NCI-H1417 (cell line): ENCODE results near the gene BAZ1A.
"Not testable (repeated sequence)": the region's sequence is repeated elsewhere in the genome, so short reads cannot be mapped to it uniquely, and the experiment has no call there.

Experiments used
- DNase-seq, 3 experiments: peaks; one replicate each; lab custom pipeline; 2025; lab: John Stamatoyannopoulos, UW

BAZ1A gene

DNA sequence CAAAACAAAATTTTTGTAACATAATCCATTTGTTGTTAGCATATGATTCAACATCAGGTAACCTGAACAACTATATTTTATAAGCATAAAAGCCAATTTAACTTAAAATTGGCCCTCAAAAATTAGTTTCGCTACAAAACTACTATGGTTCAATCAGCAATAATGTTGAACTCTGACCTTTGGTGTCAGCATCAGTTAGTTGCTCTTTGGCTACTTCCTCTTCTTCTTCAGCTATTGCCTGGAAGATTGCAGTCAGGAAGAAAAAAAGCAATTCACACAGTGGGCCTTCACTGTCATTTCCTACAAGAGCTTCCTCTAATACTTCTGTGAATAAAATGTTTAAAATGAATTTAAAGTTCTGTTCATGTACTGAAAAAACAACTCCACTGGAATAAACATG lies 82.6 kb downstream of the BAZ1A start:
- no peak for DNase-seq

DNA sequence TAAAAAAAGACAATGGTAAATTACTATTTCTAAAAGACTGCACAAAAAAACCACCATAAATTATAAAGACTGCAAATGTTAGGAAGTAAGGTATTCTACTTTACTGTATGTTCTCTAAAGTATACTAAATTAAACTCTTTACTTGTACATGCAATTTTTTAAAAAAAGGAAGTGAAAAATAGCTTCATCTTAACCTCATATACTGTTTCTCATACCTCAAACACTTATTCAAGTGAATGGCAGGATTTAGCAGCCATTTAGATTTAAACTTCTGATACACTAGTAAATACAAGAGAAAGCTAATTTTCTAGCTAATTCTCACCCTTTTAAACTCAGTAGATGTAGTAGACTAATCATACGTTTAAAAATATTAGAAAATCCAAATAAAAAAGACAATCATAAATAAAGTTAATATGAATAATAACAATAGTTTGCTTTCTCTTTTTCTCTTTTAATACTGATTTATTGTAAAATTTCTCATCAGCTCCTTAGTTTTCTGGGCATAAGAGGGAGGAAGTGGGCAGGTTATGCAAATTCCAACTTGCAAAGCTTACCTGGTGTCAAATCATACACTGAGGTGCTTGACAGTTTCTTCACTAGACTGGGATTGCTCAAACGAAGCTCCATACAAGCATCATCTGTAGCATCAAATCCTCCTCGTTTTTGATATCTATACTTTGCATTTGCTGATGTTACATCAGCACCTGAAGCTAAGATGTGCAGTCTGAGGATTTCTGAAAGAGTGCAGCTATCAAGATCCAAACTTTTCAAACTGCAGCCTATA lies 89.7 kb downstream of the BAZ1A start:
- no peak for DNase-seq

DNA sequence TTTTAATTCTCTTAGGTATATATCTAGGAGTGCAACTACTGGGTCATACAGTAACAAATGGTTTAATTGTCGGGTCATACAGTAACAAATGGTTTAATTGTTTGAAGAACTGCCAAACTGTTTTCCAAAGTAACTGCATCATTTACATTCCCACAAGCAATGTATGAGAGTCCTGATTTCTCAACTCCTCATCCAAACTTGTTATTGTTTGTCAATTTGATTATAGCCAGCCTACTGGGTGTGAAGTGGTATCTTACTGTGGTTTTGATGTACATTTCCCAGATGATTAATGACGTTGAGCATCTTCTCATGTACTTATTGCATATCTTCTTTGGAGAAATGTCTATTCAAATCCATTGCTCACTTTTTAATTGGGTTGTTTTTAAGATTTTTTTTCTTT lies 93.1 kb downstream of the BAZ1A start:
- DNase-seq, result no peak

DNA sequence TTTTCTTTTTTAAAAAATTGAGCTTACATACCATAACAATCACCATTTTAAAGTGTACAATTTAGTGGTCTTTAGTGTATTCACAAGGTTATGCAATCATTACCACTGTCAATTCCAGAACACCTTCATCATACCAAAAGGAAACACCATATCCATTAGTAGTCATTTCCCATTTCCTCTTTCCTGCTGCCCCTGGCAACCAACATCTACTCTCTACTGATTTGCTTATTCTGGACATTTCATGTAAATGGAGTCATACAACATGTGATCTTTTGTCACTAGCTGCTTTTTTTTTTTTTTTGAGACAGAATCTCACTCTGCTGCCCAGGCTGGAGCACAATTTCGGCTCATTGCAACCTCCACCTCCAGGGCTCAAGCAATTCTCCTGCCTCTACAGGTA lies 93.9 kb downstream of the BAZ1A start:
- DNase-seq, result no peak

DNA sequence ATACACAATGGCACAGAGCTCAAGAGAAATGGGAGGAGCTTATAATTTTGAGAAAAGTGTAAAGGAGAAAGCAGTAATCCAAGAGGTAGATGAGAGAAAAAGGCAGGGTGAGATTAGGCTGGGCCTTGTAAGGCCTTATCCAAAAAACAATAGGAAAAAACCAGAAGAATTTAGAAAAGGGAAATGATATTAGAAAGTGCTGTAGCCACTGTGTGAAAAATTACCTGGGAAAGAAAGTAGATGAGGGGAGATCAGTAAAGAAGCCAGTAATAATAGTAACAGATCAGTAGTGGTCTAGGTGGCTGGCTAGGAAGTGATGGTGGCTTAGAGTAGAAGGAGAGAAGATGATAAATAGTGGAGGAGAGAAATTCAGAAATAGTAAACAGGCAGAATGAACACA lies 94.5 kb downstream of the BAZ1A start:
- no peak for DNase-seq

DNA sequence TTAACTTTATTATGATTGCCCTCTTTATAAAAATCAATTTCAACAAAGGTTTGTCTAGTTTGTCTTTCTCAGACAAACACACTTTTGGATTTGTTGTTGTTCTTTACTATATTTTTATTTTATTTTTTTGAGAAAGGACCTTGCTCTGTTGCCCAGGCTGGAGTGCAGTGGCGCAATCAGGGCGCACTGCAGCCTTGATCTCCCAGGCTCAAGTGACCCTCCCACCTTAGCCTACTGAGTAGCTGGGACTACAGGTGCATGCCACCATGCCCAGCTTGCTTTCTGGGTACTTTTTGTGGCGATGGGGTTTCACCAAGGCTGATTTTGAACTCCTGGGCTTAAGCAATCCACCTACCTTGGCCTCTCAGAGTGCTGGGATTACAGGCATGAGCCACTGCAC lies 96.4 kb downstream of the BAZ1A start:
- no peak for DNase-seq

DNA sequence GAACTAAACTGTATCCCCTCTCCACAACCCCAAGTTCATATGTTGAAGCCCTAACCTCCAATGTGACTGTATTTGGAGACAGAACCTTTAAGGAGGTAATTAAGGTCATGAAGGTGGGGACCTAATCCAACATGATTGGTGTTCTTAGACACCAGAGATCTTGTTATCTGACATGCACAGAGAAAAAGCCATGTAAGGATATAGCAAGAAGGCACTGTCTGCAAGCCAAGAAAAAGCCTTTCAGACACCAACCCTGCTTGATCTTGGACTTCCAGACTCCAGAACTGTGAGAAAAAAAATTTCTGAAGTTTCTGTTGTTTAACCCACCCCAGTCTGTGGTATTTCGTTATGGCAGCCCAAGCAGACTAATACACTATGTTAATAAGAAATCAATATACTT lies 98.5 kb downstream of the BAZ1A start:
- DNase-seq, result no peak

DNA sequence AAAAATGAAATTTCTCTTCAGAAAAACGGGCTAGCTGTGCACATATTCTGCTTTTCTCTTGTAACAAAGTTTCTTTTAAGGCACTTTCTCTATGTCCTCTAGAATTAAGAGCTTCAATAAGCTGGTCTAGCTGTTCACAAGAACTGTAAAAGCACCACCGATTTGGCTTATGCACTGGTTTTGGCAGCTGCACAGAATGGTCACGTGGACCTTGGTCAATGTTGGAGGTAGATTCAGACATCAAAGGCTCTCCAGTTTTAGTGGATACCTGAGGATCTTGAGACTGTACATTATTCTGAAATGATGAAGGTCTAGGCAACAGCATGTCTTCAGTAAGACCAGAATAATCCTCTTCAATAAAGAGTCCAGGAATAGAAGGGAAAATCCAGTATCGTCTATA lies 99.2 kb downstream of the BAZ1A start:
- no peak for DNase-seq

DNA sequence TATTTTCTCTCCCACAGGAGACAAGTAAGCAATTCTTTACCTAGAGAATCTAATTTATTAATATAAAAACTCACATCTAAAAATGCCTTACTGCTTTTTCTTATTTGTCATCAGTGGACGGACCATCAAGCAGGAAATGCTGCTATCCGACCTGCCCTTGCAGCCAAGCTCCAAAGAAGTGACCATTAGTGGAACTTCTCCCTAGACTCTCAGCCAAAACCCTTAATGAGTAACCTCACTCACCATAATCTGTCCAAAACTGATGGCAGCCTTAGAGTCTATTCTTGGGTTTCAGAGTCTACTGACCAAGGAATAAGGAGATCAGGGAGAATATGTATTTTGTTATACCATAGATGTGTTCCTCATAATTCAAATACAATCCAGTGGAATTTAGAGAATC lies 99.8 kb downstream of the BAZ1A start:
- no peak for DNase-seq

DNA sequence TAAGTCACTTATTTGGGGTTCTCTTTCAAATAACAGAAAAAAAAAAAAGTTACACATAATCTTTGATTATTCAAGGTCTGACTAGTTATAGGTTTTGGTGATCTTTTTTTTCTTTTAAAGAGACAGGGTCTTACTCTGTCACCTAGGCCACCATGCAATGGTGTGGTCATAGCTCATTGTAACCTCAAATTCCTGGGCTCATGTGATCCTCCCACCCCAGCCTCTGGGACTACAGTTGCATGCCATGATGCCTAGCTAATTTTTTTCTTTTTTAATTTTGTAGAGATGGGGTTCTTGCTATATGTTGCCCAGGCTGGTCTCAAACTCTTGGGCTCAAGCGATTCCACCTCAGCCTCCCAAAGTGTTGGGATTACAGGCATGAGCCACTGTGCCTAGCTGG lies 104.3 kb downstream of the BAZ1A start:
- no peak for DNase-seq

DNA sequence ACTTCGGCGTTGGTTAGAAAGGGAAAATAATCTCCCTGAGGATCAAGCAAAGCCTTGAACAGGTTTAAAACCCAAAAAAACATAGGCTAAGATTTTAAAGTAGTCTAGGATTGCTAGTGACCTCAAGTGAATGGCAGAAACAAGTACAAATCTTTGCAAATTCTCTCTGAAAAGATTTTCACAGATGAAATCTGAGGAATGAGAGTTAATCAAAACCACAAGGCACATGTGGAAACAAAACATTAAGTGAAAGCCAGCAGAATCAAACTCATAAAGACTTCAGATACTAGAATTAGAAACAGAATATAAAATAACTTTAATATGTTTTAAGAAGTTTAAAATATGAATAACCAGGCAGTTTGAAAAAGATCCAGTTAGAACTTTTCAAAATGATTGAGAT lies 108.6 kb downstream of the BAZ1A start:
- no peak for DNase-seq

DNA sequence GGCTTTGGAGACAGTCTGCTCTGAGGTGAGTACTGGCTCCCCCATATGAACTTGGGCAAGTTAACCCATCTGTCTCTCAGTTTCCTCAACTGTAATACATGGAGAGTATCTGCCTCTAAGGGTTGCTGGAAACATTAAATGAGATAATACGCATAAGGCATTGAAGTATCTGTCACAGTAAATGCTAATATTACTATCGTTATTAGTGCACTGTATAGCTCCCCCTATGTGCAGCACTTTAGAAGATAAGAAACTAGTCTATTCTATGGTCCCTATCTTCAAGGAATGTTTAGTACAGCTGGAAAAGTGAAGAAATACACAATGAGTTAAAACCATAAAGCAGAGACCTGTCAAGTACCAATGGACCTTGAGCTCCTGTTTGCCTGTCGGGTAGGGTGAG lies 109.1 kb downstream of the BAZ1A start:
- DNase-seq, result no peak

DNA sequence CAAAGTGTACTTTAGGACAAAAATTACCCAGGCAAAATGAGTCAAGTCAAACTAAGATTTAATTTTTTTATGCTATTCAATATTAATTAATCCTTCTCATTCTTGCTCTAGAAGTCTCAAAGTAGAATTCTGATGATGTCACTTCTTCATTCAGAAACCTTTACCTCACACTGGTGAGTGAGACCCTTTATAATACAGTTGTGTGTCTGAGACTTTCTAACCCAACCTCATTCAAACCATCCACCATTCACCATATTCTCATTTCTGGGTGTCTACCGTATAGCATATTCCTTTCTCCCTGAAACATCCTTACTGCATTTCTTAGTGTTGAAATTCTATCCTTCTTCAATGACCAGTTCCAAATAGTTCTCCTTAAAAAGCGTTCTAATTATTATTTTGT lies 119.9 kb downstream of the BAZ1A start:
- no peak for DNase-seq

DNA sequence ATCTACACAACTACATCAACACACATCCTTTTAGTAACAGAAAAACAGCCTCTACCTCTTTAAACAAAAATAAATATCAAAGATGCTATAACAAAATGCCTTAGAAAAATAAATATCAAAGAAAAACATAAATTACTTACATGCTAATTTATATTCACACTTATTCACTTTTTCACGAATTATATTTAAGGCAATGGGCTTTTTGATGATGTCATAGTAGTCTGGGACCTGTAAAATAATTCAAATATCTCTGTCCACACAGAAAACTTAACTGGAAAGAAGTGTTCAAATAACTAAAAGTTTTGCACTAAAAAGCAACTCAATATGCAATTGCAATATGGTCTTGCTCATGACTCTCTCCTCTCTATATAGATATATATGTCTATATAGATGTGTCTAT lies 120.5 kb downstream of the BAZ1A start:
- DNase-seq, result no peak

DNA sequence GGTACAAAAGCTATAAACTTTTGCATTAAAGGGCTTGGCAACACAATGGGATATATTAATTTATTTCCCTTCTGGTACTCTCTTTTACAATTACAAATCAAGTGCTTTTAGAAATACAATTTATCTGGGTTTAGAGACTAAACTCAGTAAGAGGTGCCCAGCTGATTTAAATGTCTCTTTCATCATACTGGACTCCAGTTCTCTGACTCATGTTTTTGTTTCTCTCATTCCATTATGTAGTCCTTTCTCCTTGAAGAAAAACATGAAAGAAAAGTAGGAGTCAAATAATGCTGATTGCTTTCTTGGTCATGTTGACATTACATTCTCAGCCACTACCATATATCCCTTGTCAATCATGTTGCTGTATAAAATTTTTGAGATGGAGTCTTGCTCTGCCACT lies 124.5 kb downstream of the BAZ1A start:
- DNase-seq, result no peak

DNA sequence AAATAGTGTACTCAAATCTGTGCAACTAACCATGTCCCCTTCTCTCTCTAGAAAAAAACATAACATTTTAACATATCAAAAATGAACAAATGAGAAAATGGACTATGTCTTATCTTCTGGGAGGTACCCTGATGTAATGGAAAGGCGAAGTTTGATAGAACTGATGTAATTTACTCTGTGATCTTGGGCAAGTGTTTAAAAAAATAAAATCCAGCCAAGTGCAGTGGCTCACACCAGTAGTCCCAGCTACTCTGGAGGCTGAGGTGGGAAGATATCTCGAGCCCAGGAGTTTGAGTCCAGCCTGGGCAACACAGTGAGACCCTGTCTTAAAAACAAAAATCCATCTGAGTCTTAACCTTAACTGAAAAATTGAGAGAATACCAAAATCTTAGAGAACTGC lies 124.9 kb downstream of the BAZ1A start:
- no peak for DNase-seq

DNA sequence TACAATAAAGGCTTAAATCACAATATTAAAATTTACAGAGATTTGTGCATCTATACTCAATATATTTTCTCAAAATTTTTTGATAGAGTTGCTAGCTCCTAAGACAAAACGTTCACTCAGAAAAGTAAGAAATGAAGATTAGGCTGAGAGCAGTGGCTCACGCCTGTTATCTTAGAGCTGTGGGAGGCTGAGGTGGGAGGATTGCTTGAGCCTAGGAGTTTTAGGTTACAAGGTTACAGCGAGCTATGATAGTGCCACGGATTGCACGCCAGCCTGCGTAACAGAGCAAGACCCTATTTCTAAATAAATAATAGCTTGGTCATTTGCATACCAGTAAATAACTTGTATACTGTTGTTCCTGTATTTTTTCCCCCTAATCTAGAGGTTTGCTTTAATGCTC lies 125.8 kb downstream of the BAZ1A start:
- no peak for DNase-seq

DNA sequence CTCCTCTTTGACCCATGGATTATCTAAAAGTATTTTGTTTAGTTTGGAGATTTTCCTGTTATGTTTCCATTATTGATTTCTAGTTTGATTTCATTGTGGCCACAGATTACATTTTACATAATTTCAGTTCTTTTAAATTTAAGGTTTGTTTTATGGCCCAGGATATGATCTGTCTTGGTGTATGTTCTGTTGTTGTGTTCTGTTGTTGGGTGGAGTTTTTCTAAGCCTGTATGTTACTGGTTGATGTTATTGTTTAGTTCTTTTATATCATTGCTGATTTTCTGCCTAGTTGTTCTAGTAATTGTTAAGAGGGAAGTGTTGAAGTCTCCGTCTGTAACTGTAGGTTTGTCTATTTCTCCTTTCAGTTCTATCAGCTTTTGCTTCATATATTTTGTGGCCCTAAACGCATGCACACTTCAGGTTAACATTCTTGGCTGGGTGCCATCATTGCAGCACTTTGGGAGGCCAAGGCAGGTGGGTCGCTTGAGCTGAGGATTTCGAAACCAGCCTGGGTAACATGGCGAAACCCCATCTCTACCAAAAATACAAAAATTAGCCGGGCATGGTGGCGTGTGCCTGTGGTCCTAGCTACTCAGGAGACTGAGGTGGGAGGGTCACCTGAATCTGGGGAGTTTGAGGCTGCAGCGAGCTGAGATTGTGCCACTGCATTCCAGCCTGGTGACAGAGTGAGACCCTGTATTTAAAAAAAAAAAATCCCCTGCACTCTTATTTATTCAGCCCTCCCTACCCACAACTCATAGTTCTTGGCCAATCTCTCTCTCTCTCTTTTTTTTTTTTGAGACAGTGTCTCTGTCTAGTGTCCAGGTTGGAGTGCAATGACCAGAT lies 132.7 kb downstream of the BAZ1A start:
- DNase-seq, result no peak

DNA sequence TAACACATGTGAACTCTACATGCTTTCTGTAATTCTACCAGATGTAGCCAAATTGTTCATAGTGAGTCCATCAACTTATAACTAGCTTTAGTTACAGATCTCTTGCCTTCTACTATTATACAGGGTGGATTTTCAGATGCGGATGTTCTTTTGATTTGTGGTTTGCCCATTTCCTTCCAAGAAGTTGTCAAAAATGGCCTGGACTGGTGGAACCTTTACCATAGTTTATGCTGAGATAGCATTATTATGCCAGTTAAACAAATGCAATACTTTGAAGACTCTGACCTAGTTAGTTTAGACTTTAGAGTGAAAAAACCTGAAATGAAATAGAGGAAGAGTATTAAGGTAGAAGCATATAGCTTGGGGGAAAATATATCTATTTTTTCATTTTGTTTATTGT lies 133.3 kb downstream of the BAZ1A start:
- no peak for DNase-seq

DNA sequence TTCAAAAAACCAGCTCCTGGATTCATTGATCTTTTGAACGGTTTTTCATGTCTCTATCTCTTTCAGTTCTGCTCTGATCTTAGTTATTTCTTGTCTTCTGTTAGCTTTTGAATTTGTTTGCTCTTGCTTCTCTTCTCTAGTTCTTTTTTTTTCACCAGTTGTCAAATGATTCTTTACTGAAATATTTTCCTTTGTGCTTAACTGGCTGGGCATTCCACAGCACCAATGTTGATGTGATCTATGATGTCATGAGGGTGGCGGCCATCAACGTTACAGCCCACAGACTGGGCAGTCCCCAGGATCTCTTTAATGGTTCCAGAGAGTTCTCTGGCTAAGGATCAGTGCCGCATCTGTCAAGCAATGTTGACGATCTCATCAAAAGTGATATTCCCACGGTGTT lies 135.0 kb downstream of the BAZ1A start:
- not testable (repeated sequence) for DNase-seq

DNA sequence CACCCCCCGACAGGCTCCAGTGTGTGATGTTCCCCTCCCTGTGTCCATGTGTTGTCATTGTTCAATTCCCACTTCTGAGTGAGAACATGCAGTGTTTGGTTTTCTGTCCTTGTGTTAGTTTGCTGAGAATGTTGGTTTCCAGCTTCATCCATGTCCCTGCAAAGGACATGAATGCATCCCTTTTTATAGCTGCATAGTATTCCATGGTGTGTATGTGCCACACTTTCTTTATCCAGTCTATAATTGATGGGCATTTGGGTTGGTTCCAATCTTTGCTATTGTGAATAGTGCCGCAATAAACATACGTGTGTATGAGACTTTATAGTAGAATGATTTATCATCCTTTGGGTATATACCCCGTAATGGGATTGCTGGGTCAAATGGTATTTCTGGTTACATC lies 138.1 kb downstream of the BAZ1A start:
- not testable (repeated sequence) for DNase-seq

DNA sequence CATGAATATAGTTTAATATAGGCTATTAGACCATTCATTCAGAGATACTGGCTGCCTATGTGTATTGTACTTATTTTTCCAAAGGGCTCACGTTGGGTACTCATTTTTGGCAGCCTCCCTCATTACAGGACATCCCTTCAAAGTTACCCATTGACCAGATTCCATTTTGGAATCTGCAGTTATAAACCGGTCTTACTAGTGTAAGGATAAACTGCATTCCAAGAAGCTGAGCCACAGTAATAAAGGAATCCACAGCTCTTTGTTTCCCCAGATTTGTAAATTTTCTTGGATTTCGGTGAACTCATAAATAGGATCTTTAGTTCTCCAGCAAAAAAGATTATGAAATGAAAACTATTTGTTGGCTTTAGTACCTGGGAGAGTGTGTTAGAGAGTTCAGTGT lies 141.9 kb downstream of the BAZ1A start:
- no peak for DNase-seq

DNA sequence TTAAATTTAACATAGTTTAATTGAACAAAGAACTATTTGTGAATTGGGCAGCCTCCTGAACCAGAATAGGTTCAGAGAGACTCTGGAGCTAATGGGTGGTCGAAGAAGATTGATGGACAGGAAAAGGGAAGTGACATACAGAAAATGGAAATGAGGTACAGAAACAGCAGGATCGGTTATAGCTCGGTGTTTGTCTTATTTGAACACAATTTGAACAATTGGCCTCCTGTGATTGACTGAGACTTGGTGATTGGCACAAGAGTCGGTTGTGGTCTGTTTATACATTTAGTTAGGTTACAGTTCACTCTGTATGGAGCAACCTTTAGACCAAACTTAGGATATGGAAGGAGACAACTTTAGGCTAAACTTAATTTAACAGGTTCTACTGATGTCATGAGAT lies 142.4 kb downstream of the BAZ1A start:
- no peak for DNase-seq

DNA sequence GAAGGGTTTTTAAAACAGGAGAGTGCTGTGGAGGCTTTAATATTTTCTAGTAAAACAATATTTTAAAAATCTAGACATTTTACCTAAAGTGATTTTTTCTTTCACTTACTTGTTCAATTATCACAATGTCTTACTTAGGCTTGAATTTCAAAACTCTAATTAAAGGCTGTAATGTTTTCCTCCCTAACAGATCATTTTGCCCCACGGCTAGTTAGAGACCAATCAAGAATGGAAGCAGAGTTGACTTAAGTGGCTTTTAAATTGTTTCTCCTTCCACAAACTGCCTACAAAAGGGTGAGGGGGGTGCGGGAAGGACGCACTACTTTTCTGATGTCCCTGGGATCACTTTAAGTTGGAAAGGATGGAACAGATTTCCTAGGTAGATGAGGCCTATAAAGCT lies 151.3 kb downstream of the BAZ1A start:
- DNase-seq, result no peak
